DMS79 treated with DMSO at 0.1 percent for 48 hours (cell line): ENCODE data around the gene SCO2.
A peak's percentile ranks its signal among the peaks of the same experiment; 100 is the strongest.

ENCODE experiments used
- DNase-seq: peaks from one replicate; lab custom pipeline; 2025; lab: John Stamatoyannopoulos, UW

The SCO2 gene

DNA sequence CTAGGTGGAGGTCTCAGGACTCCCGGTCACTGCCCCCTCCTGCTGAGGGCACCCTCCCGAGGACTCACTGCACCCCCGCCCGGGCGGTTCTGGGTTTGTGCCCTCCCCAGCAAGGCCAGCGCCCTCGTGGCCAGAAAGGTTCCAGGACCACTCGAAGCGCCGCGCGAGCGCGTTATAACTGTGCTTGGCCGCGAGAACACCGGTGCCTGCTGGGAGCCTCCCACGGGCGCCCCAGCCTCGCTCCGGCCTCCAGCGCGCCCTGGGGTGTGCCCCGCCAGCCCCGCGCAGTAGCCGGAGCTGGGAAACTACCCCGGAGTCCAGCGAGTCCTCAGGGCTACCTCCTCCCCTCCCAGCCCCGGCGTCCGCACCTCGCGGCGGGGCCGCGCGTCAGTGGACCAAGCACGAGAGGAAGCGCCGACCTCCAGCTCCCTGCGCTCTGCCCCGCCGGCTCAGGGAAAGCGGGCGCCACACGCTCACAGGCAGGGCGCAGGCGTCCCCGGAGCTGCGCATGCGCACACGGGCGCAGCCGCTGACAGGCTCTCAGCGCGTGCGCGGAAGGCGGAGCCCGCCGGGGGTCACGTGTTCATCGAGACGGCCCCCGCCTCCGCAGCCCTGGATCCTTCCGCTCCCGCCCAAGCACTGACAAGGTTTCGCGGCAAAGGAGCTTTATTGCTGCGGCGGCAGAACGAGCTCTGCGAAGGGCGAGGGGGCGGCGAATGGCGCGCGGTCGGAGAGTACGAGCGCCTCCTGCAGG is at the start of gene SCO2:
TSS of gene SCO2 (minus strand) at position 495 of the 754 bp plus-strand sequence. CDS start 1,187 bp downstream, outside the sequence.
- peak; percentile 74 for DNase-seq

GRCh38 chr22:50574383-50574755 is 49.0 kb upstream of the SCO2 start:
- no peak for DNase-seq

DNA sequence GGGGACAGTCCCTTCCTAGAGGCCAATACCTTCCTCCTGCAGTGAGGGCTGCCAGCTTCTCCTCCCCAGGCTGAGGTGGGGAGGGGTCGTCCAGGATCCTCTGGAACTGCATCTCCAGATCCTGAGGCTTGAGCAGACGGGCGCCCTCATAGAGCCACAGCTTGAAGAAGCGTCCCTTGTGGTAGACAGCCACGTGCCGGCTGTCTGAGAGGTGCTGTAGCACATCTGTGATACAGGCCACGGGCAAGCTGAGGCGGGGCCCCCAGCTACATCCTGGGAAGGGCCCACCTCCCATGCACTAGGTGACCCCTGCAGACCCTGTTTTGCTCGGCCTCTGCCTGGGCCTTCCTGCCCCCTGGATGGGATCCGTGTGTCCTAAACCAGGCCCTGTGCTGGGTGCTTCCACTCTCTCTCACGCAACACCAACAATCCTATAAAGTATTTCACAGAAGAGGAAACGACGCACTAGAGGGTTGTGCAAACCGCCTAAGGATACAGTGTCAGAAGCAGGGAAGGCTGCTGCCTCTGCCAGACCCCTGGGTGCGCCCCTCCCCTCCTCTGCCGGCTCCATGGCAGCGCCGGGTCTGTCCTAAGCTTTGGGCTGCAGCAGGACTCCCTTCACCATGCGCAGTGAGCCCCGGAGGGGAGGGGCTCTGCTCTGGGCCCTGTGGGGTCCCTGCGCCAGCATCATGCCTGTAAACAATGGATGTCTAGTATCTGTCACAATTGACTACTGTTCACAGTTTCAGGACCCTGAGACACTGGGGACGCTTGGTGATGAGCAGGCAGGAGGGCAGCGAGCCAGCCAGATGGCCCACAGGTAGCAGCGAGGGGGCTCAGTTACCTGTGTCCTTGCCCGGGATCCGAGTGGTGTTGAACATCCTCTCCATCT is 48.3 kb upstream of the SCO2 start:
- DNase-seq, result no peak

GRCh38 chr22:50572965-50573364 is 47.6 kb upstream of the SCO2 start:
- DNase-seq, result no peak

- DNase-seq, result no peak
These were observed 46.1 kb upstream of the SCO2 start for GRCh38 chr22:50571264-50572175.

DNA sequence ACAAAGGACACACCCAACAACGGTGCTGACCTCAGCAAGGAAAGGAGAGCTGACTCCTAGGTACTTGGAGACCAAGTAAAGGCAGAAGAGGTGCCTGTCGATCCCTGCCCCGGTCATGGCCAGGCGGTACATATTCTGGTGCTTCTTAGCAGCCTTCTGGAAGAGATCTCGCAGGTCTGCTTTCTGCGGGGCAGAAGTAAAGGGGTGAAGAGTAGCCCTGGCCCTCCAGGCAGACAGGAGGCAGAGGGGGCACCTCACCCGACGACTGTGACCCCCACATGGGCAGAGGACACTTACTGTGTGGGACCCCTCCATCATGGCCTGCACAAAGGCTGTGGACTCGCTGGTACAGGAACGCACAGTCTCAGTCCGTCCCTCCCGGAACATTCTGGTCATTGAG is 45.5 kb upstream of the SCO2 start:
- DNase-seq, result no peak

GRCh38 chr22:50569896-50570535 is 44.6 kb upstream of the SCO2 start:
- peak; percentile 2 for DNase-seq

DNA sequence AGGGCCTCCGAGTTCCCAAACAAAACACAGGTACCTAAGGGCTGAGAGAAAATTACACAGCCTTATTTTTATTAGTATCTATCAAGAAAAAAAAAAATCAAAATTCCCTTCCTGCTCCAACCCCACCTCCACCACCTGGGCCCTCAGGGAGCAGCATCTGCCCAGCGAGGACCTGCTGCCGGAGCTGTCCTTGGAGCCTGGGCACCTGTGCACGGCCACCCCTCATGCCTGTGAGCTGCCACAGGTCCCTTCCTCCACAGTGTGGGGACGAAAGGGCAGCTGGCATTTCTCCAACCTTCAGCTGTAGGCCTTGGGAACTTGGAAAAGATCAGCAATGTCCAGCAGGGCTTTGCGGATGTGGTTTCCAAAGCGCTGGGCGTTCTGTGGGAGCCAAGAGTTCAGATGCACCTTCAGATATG is 43.7 kb upstream of the SCO2 start:
- DNase-seq, result no peak

GRCh38 chr22:50568626-50569025 is 43.2 kb upstream of the SCO2 start:
- no peak for DNase-seq

- no peak for DNase-seq
These were observed 42.4 kb upstream of the SCO2 start for GRCh38 chr22:50567721-50568252.

GRCh38 chr22:50564289-50564688 is 38.9 kb upstream of the SCO2 start:
- no peak for DNase-seq

GRCh38 chr22:50563413-50564160 is 38.2 kb upstream of the SCO2 start:
- DNase-seq, result no peak

DNA sequence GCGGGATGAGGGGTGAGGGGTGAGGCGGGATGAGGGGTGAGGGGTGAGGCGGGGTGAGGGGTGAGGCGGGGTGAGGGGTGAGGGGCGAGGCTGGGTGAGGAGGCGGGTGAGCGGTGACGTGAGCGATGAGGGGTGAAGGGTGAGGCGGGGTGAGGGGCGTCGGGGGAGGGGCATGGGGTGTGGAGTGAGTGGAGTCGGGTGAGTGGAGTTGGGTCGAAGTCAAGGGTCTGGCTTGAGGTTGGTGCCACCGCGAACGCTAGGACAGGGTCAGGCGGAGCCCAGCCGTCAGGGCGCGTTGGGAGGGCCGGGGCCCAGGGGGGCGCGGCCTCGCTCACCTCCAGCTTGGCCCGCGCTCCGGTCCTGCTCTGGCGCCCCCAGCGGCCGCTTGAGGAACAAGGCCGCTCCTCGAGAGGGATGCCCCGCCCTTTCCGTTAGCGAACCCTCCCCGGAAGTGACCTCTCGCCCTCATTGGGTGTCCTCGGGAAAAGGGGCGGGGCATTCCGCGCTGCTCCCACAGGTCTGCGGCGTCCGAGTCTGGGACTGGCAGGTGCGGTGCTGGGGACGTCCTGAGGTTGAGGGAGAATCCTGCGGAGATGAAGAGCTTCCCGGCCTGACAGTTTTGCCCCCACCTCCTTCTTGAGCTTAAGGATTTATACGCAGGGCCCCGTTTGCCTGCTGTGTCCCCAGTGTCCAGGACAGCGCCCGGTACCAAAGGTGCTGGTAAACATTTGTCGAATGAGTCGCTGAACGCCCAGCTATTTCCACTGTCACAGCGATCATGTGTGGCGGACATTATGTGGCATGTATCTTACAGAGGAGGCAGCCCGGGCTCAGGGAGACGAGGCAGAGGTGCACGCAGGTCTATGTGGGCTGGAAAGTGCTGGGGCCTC is 37.4 kb upstream of the SCO2 start, which contains the start of gene SYCE3:
TSS of gene SYCE3 (minus strand) at position 397 of the 890 bp plus-strand sequence. CDS start 6,514 bp downstream, outside the sequence.
- DNase-seq, result peak; percentile 74

DNA sequence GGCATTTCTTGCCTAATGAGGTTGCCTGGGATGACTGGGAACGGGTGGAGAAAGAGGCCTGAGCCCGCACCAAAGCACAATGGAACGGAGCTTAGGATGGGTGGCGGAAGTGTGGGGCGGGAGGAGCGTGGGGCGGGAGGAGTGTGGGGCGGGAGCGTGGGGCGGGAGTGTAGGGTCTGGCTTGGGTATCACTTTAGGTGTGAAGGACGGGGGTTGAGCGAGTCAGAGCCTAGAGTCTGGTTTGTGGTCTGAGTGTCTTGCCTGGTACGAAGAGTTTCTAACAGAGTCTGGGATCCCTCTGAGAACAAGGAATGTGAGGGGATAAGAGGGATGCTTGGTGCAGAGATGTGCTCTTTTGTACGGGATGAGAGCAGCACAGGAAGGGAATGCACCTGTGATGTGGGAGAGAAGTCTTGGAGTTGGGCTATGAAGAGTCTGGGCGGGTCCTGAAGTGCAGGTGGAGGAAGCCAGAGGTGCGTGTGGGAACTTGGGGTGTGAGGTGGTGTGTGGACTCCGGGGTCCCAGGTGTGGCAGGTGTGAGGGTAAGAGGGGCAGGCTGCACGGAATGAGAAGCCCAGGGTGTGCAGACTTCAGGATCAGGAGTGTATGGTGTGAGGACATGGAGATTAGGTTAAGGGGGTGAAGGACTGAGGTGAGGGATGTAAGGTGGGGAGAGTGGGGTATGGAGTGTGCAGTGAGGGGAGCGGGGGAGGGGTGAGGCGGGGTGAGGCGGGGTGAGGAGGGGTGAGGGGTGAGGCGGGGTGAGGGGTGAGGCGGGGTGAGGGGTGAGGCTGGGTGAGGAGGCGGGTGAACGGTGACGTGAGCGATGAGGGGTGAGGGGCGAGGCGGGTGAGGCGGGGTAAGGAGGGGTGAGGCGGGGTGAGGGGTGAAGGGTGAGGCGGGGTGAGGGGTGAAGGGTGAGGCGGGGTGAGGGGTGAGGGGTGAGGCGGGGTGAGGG is 36.3 kb upstream of the SCO2 start:
- DNase-seq, result no peak

DNA sequence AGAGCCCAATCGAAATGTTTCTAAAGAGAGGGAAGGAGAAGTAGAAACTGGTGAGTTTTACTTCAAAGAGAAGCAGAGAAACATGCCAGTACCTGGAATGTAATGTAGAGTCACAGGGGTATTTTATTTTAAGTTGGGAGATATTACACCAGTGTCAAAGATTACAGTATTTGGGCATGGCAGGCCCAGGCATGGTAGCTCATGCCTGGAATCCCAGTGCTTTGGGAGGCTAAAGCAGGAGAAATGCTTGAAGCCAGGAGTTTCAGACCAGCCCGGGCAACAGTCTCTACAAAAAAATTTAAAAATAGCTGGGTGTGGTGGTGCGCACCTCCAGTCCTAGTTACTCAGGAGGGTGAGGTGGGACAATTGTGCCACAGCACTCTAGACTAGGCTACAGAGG is 34.6 kb upstream of the SCO2 start:
- no peak for DNase-seq

DNA sequence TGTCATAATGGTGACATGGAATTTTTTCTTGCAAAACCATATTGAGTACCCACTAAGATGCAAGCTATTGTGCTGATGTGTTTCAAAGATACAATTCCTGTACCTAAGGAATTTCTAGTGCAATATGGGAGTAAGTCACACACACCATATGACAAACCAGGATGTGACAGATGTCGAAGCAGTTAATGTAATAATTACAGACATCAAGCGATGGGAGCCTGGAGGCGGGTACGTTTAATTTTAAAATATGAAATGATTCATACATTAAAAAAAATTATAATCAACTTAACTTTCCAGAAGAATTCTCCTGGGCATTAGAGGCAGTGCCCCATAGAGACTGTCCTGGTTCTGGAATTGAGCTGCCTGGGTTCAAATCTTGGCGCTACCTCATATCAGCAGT is 31.3 kb upstream of the SCO2 start:
- DNase-seq, result no peak

DNA sequence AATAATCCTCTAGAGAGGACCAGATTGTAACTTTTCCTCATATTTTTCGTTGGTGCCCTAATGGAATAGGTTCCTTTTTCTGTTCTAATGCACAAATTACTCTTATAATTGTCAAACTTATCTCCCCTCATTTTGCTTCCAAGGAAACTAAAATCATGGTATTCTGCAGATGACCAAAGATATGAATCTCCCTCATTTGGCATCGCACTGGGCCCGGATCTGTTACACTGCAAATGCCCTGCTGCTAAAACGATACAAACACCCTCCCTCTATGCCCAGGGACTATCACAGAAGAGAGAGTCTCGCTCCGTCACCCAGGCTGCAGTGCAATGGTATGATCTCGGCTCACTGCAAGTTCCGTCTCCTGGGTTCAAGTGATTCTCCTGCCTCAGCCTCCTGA is 27.9 kb upstream of the SCO2 start:
- DNase-seq, result no peak

GRCh38 chr22:50551160-50551752 is 25.9 kb upstream of the SCO2 start:
- DNase-seq, result no peak
